Ovary (tissue), 3 donors: ENCODE results near the gene ASB4.

Experiments used
- CTCF ChIP-seq, 3 donors: fragments of 450-650 bp in 2 of 3; fragments of 200-600 bp in 1 of 3; IDR thresholded peaks; one replicate each; pipeline versions ENCODE4 v1.5.1 to v1.8.0; 2016 to 2022; ENCODE audit warnings: antibody characterized with exemption in 3 of 3, mild to moderate bottlenecking in 1 of 3
- POLR2A ChIP-seq: fragments of 450-650 bp; IDR thresholded peaks from one replicate; pipeline ENCODE4 v1.6.1; 2017; ENCODE audit warnings: antibody characterized with exemption, mild to moderate bottlenecking, moderate library complexity
- donor health status: DM: no; HTN: no; CAD: no.

- TF ChIP-seq CTCF (IDR thresholded peaks at IDR 0.05) = no peak
- no peak for TF ChIP-seq POLR2A
Observed at GRCh38 chr7:95534796-95535195, 49.1 kb downstream of the ASB4 start.
